Measurements from ENCODE around the gene ALDH1B1. TPM values are rescaled to one million over a fixed set of nuclear protein-coding genes. Genes with fewer than 3 reads are reported as not detected.
A peak's percentile ranks its signal among the peaks of the same experiment; 100 is the strongest.

ALDH1B1 gene
- total RNA-seq, 1 experiment from 2014 or later = 29.0 TPM

DNA sequence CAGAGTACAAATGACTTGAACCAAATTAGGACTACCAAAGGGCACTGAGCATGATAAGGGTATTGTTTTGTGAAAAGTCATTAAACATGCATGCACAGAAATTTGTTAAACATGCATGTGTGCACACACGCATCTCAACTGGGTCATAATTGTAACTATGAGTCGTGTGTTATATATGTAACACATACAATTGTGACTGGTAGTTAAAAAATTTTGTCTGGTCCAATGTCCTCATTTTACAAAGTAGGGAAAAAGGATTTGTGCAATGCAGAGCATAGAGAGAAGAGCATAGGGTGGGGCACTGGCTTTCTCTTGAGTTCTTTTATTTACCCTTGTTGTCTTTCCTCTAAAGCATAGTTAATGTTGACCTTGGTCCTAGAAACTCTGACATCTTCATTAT is 51.1 kb downstream of the ALDH1B1 start:
- TF ChIP-seq EZH2 (IDR thresholded peaks at IDR 0.05; ENCODE audit: low read length, unreplicated experiment) (no peak), EZH2phosphoT487 (IDR thresholded peaks at IDR 0.05; ENCODE audit: borderline replicate concordance, low read length) (no peak)
- TF ChIP-seq, protein P1, sequence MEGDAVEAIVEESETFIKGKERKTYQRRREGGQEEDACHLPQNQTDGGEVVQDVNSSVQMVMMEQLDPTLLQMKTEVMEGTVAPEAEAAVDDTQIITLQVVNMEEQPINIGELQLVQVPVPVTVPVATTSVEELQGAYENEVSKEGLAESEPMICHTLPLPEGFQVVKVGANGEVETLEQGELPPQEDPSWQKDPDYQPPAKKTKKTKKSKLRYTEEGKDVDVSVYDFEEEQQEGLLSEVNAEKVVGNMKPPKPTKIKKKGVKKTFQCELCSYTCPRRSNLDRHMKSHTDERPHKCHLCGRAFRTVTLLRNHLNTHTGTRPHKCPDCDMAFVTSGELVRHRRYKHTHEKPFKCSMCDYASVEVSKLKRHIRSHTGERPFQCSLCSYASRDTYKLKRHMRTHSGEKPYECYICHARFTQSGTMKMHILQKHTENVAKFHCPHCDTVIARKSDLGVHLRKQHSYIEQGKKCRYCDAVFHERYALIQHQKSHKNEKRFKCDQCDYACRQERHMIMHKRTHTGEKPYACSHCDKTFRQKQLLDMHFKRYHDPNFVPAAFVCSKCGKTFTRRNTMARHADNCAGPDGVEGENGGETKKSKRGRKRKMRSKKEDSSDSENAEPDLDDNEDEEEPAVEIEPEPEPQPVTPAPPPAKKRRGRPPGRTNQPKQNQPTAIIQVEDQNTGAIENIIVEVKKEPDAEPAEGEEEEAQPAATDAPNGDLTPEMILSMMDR (conservative IDR thresholded peaks at IDR 0.05; ENCODE audit: low read depth, low read length) = no peak
- no peaks in the 10 kb centered on the region for H3F3A ChIP-seq (ENCODE audit: low read length, unreplicated experiment)
- intact Hi-C loops (cut with micrococcal nuclease) = no loop called here
- H3K79me2 ChIP-seq (ENCODE audit: low read length) = no peaks in the 10 kb centered on the region
- H2AFZ ChIP-seq (ENCODE audit: low read length) = 0 out of 2 replicates have a peak overlapping the region, but pooled peaks have one; percentile 42
- H4K20me1 ChIP-seq (ENCODE audit: low read length) = no peaks in the 10 kb centered on the region
- H3K9me3 ChIP-seq (ENCODE audit: low read length) = no peaks in the 10 kb centered on the region
- H3K4me2 ChIP-seq (ENCODE audit: low read length) = peak overlapping the region; percentile 26; the same call in 1 of the 2 replicates
- peak; percentile 23 for DNase-seq
- H3K9me2 ChIP-seq (replicated peaks; ENCODE audit: low read length) = no peaks in the 10 kb centered on the region
- H3K27me3 ChIP-seq (ENCODE audit: low read length) = no peaks in the 10 kb centered on the region
- ChIA-PET POLR2A (ENCODE audit: unreplicated experiment) (no interaction called here), CTCF (no interaction called here)
- no TSS peak for BruUV-seq (replicated peaks)
- no peak overlapping the region for H3K9ac ChIP-seq (ENCODE audit: low read length)
- ATAC-seq = no peak; the same call in 1 of the 2 replicates
- H3K4me1 ChIP-seq (ENCODE audit: insufficient read depth, low read length) = peaks cover 12% of the 10 kb centered on the region
- no peak overlapping the region for H3K27ac ChIP-seq (ENCODE audit: low read length)
- H3K36me3 ChIP-seq (ENCODE audit: low read depth, low read length) = no peaks in the 10 kb centered on the region
- no peak overlapping the region for H3K4me3 ChIP-seq (ENCODE audit: low read length)

DNA sequence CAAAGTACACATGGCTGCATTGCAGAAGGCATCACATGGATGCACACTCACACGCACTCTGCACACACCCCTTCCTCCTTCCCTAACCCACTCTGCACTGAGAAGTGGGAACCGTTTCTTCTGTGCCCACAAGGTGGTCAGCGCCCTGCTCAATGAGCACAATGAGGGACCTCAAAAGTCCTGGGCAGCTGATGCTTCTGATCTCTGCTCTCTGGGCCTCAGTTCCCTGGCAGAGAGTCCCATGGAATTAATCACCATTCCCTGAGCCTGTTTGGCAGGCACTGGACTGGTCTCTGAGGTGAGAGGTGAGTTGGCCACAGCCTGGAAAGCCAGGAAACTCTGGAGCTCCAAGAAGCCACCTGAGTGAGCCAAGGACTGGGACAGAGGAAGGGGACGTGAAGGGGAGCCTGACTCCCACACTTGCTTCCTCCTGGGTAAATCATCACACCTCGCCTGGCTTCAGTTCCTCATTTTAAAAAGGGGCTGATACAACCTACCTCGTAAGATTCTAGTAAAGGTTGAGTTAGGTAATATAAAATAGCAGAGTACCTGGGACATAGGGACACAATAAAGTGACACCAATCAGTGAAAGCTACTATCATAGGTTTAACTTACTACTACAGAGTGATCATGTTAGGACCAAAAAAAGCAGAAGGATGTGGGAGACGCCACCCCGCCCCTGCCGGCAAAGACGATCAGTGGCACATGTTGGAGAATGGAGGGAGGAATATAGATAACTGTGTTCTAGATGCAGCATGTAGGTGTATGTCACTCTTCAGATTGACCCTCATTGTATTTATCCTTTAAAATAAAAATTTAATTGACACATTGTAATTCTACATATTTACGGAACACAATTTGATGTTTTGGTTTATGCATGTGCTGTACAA is 52.9 kb downstream of the ALDH1B1 start:
- TF ChIP-seq, protein P1 (conservative IDR thresholded peaks at IDR 0.05; ENCODE audit: low read depth, low read length) = no peak
- TF ChIP-seq EZH2 (IDR thresholded peaks at IDR 0.05; ENCODE audit: low read length, unreplicated experiment) (no peak), EZH2phosphoT487 (IDR thresholded peaks at IDR 0.05; ENCODE audit: borderline replicate concordance, low read length) (no peak)
- Histone ChIP-seq H3K27ac (ENCODE audit: low read length) (no peak overlapping the region), H3K9me2 (replicated peaks; ENCODE audit: low read length) (no peaks in the 10 kb centered on the region), H3F3A (ENCODE audit: low read length, unreplicated experiment) (no peaks in the 10 kb centered on the region), H3K4me1 (ENCODE audit: insufficient read depth, low read length) (peaks cover 12% of the 10 kb centered on the region), H3K4me3 (ENCODE audit: low read length) (no peak overlapping the region), H3K27me3 (ENCODE audit: low read length) (no peaks in the 10 kb centered on the region), H4K20me1 (ENCODE audit: low read length) (no peaks in the 10 kb centered on the region), H3K79me2 (ENCODE audit: low read length) (no peaks in the 10 kb centered on the region), H3K4me2 (ENCODE audit: low read length) (no peak overlapping the region), H3K9me3 (ENCODE audit: low read length) (no peaks in the 10 kb centered on the region), H3K9ac (ENCODE audit: low read length) (no peak overlapping the region), H3K36me3 (ENCODE audit: low read depth, low read length) (no peaks in the 10 kb centered on the region), H2AFZ (ENCODE audit: low read length) (no peak overlapping the region)
- DNase-seq (no peak), ATAC-seq (no peak)
- POLR2A ChIA-PET (ENCODE audit: unreplicated experiment) = no interaction called here
- no TSS peak for BruUV-seq (replicated peaks)
- intact Hi-C loops (cut with micrococcal nuclease) = no loop called here
- CTCF ChIA-PET = no interaction called here

DNA sequence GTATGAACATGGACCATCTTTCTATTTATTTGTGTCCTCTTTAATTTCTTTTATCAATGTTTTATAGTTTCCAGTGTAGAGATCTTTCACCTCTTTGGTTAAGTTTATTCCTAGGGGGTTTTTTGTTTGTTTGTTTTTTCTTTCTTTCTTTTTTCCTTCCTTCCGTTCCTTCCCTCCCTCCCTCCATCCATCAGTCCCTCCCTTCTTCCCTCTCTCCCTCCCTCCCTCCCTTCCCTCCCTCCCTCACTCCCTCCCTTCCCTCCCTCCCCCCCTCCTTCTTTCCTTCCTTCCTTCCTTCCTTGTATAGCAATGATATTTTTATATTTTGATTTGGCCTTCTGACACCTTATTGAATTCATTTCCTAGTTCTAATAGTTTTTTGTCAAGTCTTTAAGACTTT is 55.2 kb downstream of the ALDH1B1 start:
- POLR2A ChIA-PET (ENCODE audit: unreplicated experiment) = no interaction called here
- TF ChIP-seq EZH2 (IDR thresholded peaks at IDR 0.05; ENCODE audit: low read length, unreplicated experiment) (no peak), EZH2phosphoT487 (IDR thresholded peaks at IDR 0.05; ENCODE audit: borderline replicate concordance, low read length) (no peak)
- TF ChIP-seq, protein P1 (conservative IDR thresholded peaks at IDR 0.05; ENCODE audit: low read depth, low read length) = no peak
- Histone ChIP-seq H3K79me2 (ENCODE audit: low read length) (no peaks in the 10 kb centered on the region), H3K4me2 (ENCODE audit: low read length) (no peak overlapping the region), H3F3A (ENCODE audit: low read length, unreplicated experiment) (no peaks in the 10 kb centered on the region), H4K20me1 (ENCODE audit: low read length) (no peaks in the 10 kb centered on the region), H3K27me3 (ENCODE audit: low read length) (no peaks in the 10 kb centered on the region), H2AFZ (ENCODE audit: low read length) (no peak overlapping the region), H3K4me3 (ENCODE audit: low read length) (no peak overlapping the region), H3K4me1 (ENCODE audit: insufficient read depth, low read length) (peaks cover 9% of the 10 kb centered on the region), H3K27ac (ENCODE audit: low read length) (no peak overlapping the region), H3K9me2 (replicated peaks; ENCODE audit: low read length) (no peaks in the 10 kb centered on the region), H3K9ac (ENCODE audit: low read length) (no peak overlapping the region), H3K36me3 (ENCODE audit: low read depth, low read length) (no peaks in the 10 kb centered on the region), H3K9me3 (ENCODE audit: low read length) (no peaks in the 10 kb centered on the region)
- no TSS peak for BruUV-seq (replicated peaks)
- ATAC-seq (no peak), DNase-seq (no peak)
- intact Hi-C loops (cut with micrococcal nuclease) = no loop called here
- CTCF ChIA-PET = no interaction called here

Data from PC-3 (cell line).